ENCODE data around the gene HMGCS2.
"Not testable (repeated sequence)": the region's sequence is repeated elsewhere in the genome, so short reads cannot be mapped to it uniquely, and the experiment has no call there.

The HMGCS2 gene

GRCh38 chr1:119787776-119788175 lies 19.1 kb upstream of the HMGCS2 start:
- H3K27me3 ChIP-seq, result peaks cover 0 to 5% of the 10 kb centered on the region in 2 donors
- H3K27ac ChIP-seq, result no peak overlapping the region
- no peaks in the 10 kb centered on the region for H3K36me3 ChIP-seq
- no peak overlapping the region for H3K4me3 ChIP-seq
- H3K4me1 ChIP-seq, result peaks cover 0 to under 1% (median 0%) of the 10 kb centered on the region in 4 donors
- no peak for TF ChIP-seq CTCF (IDR thresholded peaks at IDR 0.05)
- no peaks in the 10 kb centered on the region for H3K9me3 ChIP-seq
- intact Hi-C loops (cut with DNase I; ENCODE audit: low total_unique reads), result no loop called here
- DNase-seq, result no peak

- H3K36me3 ChIP-seq; DNase-seq; intact Hi-C loops (cut with DNase I; ENCODE audit: low total_unique reads); H3K9me3 ChIP-seq; H3K27ac ChIP-seq; H3K4me3 ChIP-seq; H3K4me1 ChIP-seq; H3K27me3 ChIP-seq: not testable (repeated sequence)
Observed at GRCh38 chr1:119786473-119787050, 17.9 kb upstream of the HMGCS2 start.

- H3K9me3 ChIP-seq; H3K4me1 ChIP-seq; H3K27ac ChIP-seq; DNase-seq; H3K4me3 ChIP-seq; H3K36me3 ChIP-seq; intact Hi-C loops (cut with DNase I; ENCODE audit: low total_unique reads); H3K27me3 ChIP-seq: not testable (repeated sequence)
Observed at GRCh38 chr1:119786046-119786445, 17.3 kb upstream of the HMGCS2 start.

GRCh38 chr1:119784191-119784781 lies 15.6 kb upstream of the HMGCS2 start:
- peak; percentile 75 to 86 for DNase-seq
- Histone ChIP-seq H3K27me3 (no peaks in the 10 kb centered on the region), H3K9me3 (no peaks in the 10 kb centered on the region), H3K27ac (no peak overlapping the region), H3K4me1 (peaks cover 0 to 12% (median 0%) of the 10 kb centered on the region in 4 donors), H3K36me3 (no peaks in the 10 kb centered on the region), H3K4me3 (no peak overlapping the region)
- intact Hi-C loops (cut with DNase I; ENCODE audit: low total_unique reads), result no loop called here
- TF ChIP-seq CTCF (IDR thresholded peaks at IDR 0.05), result no peak

GRCh38 chr1:119783354-119784185 lies 14.9 kb upstream of the HMGCS2 start:
- intact Hi-C loops (cut with DNase I; ENCODE audit: low total_unique reads), result no loop called here

More at GRCh38 chr1:119783354-119784185, 14.9 kb upstream of the HMGCS2 start:
- Histone ChIP-seq H3K4me3 (no peak overlapping the region), H3K27me3 (no peaks in the 10 kb centered on the region), H3K36me3 (no peaks in the 10 kb centered on the region), H3K9me3 (no peaks in the 10 kb centered on the region), H3K27ac (no peak overlapping the region), H3K4me1 (peaks cover 0 to 12% (median 0%) of the 10 kb centered on the region in 4 donors)
- no peak for DNase-seq
- no peak for TF ChIP-seq CTCF (IDR thresholded peaks at IDR 0.05)
